Type B pancreatic cell (in vitro differentiated cells): ENCODE data around the gene WDR19. TPM values are rescaled to one million over a fixed set of nuclear protein-coding genes. Genes with fewer than 3 reads are reported as not detected.
"Not testable (repeated sequence)": the region's sequence is repeated elsewhere in the genome, so short reads cannot be mapped to it uniquely, and the experiment has no call there.

Experiments
- DNase-seq: peaks from one replicate; pipeline ENCODE4 v3.0.0; 2021; ENCODE audit warnings: mixed read lengths; ENCODE audit not compliant: unreplicated experiment; ENCODE audit errors: extremely low spot score
- H3K27ac Mint-ChIP-seq: 2 replicates; pipeline ENCODE4 v1.8.0; 2021; ENCODE audit warnings: mild to moderate bottlenecking, mixed read lengths
- H3K27me3 Mint-ChIP-seq: 2 replicates; pipeline ENCODE4 v1.8.0; 2021; ENCODE audit warnings: mixed read lengths
- H3K36me3 Mint-ChIP-seq: 2 replicates; pipeline ENCODE4 v1.8.0; 2021; ENCODE audit warnings: mixed read lengths
- H3K4me1 Mint-ChIP-seq: one replicate; pipeline ENCODE4 v1.8.0; 2021; ENCODE audit warnings: mixed read lengths; ENCODE audit not compliant: unreplicated experiment
- H3K4me3 Mint-ChIP-seq: 2 replicates; pipeline ENCODE4 v1.8.0; 2021; ENCODE audit warnings: mild to moderate bottlenecking, mixed read lengths
- H3K9me3 Mint-ChIP-seq: 2 replicates; pipeline ENCODE4 v1.8.0; 2021; ENCODE audit warnings: mixed read lengths
- CTCF ChIP-seq: fragments of 200-600 bp; sonication (generic); conservative IDR thresholded peaks from 2 replicates; pipeline ENCODE4 v1.5.0; 2021; ENCODE audit warnings: antibody characterized with exemption, mild to moderate bottlenecking
- total RNA-seq: library from RNA; stranded (reverse); gene quantifications from 2 replicates; pipeline ENCODE4 v1.2.1, GENCODE V29; 2021; ENCODE audit warnings: low replicate concordance

Gene WDR19
- total RNA-seq, 1 donor from 2014 or later = 68.7 TPM

GRCh38 chr4:39263895-39264294, 81.6 kb downstream of the WDR19 start:
- Mint-ChIP-seq H3K9me3 (no peaks in the 10 kb centered on the region), H3K36me3 (peaks cover 15% of the 10 kb centered on the region), H3K4me1 (no peaks in the 10 kb centered on the region), H3K4me3 (no peak overlapping the region), H3K27ac (no peak overlapping the region), H3K27me3 (no peaks in the 10 kb centered on the region)
- DNase-seq = no peak
- no peak for TF ChIP-seq CTCF

GRCh38 chr4:39274503-39274902, 92.2 kb downstream of the WDR19 start:
- Mint-ChIP-seq H3K36me3 (peaks cover 43% of the 10 kb centered on the region), H3K4me1 (no peaks in the 10 kb centered on the region), H3K4me3 (no peak overlapping the region), H3K27me3 (no peaks in the 10 kb centered on the region), H3K9me3 (no peaks in the 10 kb centered on the region), H3K27ac (no peak overlapping the region)
- no peak for DNase-seq
- no peak for TF ChIP-seq CTCF

- not testable (repeated sequence) for H3K27ac Mint-ChIP-seq, H3K4me3 Mint-ChIP-seq, DNase-seq, H3K4me1 Mint-ChIP-seq, H3K27me3 Mint-ChIP-seq, H3K9me3 Mint-ChIP-seq
- H3K36me3 Mint-ChIP-seq = peaks cover 49% of the 10 kb centered on the region
Measured at GRCh38 chr4:39277661-39278060, 95.3 kb downstream of the WDR19 start.

- no peaks in the 10 kb centered on the region for H3K9me3 Mint-ChIP-seq
- H3K4me3 Mint-ChIP-seq = no peak overlapping the region
- H3K4me1 Mint-ChIP-seq = no peaks in the 10 kb centered on the region
Measured at GRCh38 chr4:39278476-39278875, 96.1 kb downstream of the WDR19 start.

GRCh38 chr4:39279416-39279815, 97.1 kb downstream of the WDR19 start:
- peaks cover 43% of the 10 kb centered on the region for H3K36me3 Mint-ChIP-seq
- no peaks in the 10 kb centered on the region for H3K9me3 Mint-ChIP-seq
- H3K4me1 Mint-ChIP-seq = no peaks in the 10 kb centered on the region
- H3K4me3 Mint-ChIP-seq = no peak overlapping the region
- no peak for DNase-seq
- no peak for TF ChIP-seq CTCF
- H3K27me3 Mint-ChIP-seq = no peaks in the 10 kb centered on the region
- no peak overlapping the region for H3K27ac Mint-ChIP-seq

More at GRCh38 chr4:39278476-39278875, 96.1 kb downstream of the WDR19 start:
- no peaks in the 10 kb centered on the region for H3K27me3 Mint-ChIP-seq
- H3K27ac Mint-ChIP-seq = no peak overlapping the region
- H3K36me3 Mint-ChIP-seq = peaks cover 49% of the 10 kb centered on the region
- DNase-seq = no peak
- TF ChIP-seq CTCF = no peak

GRCh38 chr4:39280770-39281169, 98.4 kb downstream of the WDR19 start:
- no peaks in the 10 kb centered on the region for H3K27me3 Mint-ChIP-seq
- H3K4me3 Mint-ChIP-seq = no peak overlapping the region
- DNase-seq = no peak
- H3K27ac Mint-ChIP-seq = no peak overlapping the region
- H3K9me3 Mint-ChIP-seq = no peaks in the 10 kb centered on the region
- H3K36me3 Mint-ChIP-seq = peaks cover 40% of the 10 kb centered on the region
- TF ChIP-seq CTCF = no peak
- H3K4me1 Mint-ChIP-seq = no peaks in the 10 kb centered on the region
